Panc1 (cell line): Measurements from ENCODE around the gene FAM98C.

Source experiments
- CTCF ChIP-seq: fragments of 450-650 bp; IDR thresholded peaks from 2 replicates; pipeline ENCODE4 v1.5.1; 2017; ENCODE audit warnings: mild to moderate bottlenecking
- TCF7L2 ChIP-seq: IDR thresholded peaks from 2 replicates; pipeline ENCODE4 v1.6.1; 2011; ENCODE audit warnings: mild to moderate bottlenecking, low read depth, low read length, inconsistent platforms

GRCh38 chr19:38422438-38422837, 19.5 kb downstream of the FAM98C start:
- TF ChIP-seq CTCF (no peak), TCF7L2 (no peak)
